Gastroesophageal sphincter (tissue), 4 donors: ENCODE measurements around the gene SMG7. TPM values are rescaled to one million over a fixed set of nuclear protein-coding genes. Genes with fewer than 3 reads are reported as not detected.
A peak's percentile ranks its signal among the peaks of the same experiment; 100 is the strongest.

Experiments used
- ATAC-seq: fragments of 150-250 bp; one replicate; pipeline ENCODE4 v1.9.1; 2016; ENCODE audit warnings: mild to moderate bottlenecking, moderate library complexity
- H3K27ac ChIP-seq, 4 donors: fragments of 200-600 bp; sonication (generic) in 3 of 4; 1 replicate in 3 of 4; 2 replicates in 1 of 4; pipeline ENCODE4 v1.5.1; 2016 to 2019
- H3K27me3 ChIP-seq: fragments of 200-600 bp; sonication (generic); one replicate; pipeline ENCODE4 v1.5.1; 2019
- H3K36me3 ChIP-seq, 2 donors: fragments of 200-600 bp; sonication (generic); one replicate each; pipeline ENCODE4 v1.5.1; 2019; ENCODE audit warnings: control low read depth in 1 of 2
- H3K4me1 ChIP-seq, 3 donors: fragments of 200-600 bp; sonication (generic); 1 replicate in 2 of 3; 2 replicates in 1 of 3; pipeline ENCODE4 v1.5.1; 2016 to 2019; ENCODE audit warnings: control low read depth in 2 of 3
- H3K4me3 ChIP-seq, 2 donors: fragments of 200-600 bp; sonication (generic); one replicate each; pipeline ENCODE4 v1.5.1; 2019; ENCODE audit warnings: mild to moderate bottlenecking in 1 of 2, moderate library complexity in 1 of 2
- H3K9me3 ChIP-seq, 3 donors: fragments of 200-600 bp; sonication (generic); one replicate each; pipeline ENCODE4 v1.5.1; 2017 to 2019; ENCODE audit warnings: control low read depth in 2 of 3
- EP300 ChIP-seq: sonication (generic); formaldehyde crosslinking; IDR thresholded peaks from one replicate; pipeline ENCODE4 v1.6.1; 2017; ENCODE audit warnings: antibody characterized with exemption, mild to moderate bottlenecking
- POLR2A ChIP-seq, 2 donors: fragments of 450-650 bp; IDR thresholded peaks; one replicate each; pipeline ENCODE4 v1.6.1; 2017; ENCODE audit warnings: antibody characterized with exemption in 2 of 2, mild to moderate bottlenecking in 2 of 2, moderate library complexity in 1 of 2
- POLR2AphosphoS5 ChIP-seq: sonication (generic); formaldehyde crosslinking; IDR thresholded peaks from one replicate; pipeline ENCODE4 v1.6.1; 2017; ENCODE audit warnings: antibody characterized with exemption
- WGBS, 2 donors: methylation state at CpG; one replicate each; pipeline ENCODE4 v1.1.5; 2018; ENCODE audit warnings: low coverage in 1 of 2; 5-methylcytosine and 5-hydroxymethylcytosine counted together
- total RNA-seq, 4 donors: library from RNA; depleted of rRNA; stranded (reverse); fragments of >200 nt; gene quantifications; one replicate each; pipeline ENCODE4 v1.1.0, GENCODE V29; 2016
- TF ChIP-seq, protein P1 (sequence below), 4 experiments: fragments of 200-600 bp in 2 of 4; fragments of 450-650 bp in 2 of 4; sonication (generic) in 1 of 4; IDR thresholded peaks; one replicate each; pipeline ENCODE4 v1.5.1; 2017 to 2019; ENCODE audit warnings: antibody characterized with exemption in 4 of 4, mild to moderate bottlenecking in 2 of 4, moderate library complexity in 2 of 4

SMG7 gene
- total RNA-seq, 4 donors from 2014 or later: 31.9 to 55.9 (median 38.2) TPM

DNA sequence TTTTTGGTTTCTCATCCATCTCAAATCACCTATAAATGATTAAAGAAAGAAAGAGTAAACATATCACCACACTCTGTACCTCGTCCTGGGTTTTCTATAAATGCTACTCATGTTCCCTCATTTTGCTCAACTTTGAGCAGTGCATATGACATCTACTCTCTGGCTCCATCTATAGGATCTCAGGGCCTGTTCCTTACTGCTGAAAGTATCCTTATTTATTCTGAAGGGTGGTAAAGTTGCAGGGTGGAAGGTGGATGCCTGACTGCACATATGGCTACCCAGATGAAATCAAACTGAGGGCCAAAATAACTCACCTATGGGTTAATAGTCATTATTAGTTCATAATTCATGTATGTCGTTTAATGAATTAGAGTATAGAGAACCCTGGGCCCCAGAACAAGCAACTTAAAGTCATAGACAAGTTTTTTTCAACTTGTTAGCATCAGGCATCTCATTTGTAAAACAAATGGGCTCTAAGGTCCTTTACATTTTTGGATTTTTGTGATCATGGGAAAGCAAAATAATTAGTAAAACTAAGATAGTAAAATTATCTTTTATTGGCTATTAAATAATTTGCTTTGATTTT lies 71.4 kb downstream of the SMG7 start:
- Histone ChIP-seq H3K9me3 (no peaks in the 10 kb centered on the region), H3K27ac (peak overlapping the region in 1 of 4 donors; percentile 2), H3K27me3 (no peaks in the 10 kb centered on the region), H3K4me3 (no peak overlapping the region), H3K4me1 (peaks cover 0 to 6% (median 0%) of the 10 kb centered on the region in 3 donors), H3K36me3 (peaks cover 3 to 89% of the 10 kb centered on the region in 2 donors)
- peak; percentile 72 for ATAC-seq
- TF ChIP-seq POLR2AphosphoS5 (no peak), EP300 (no peak)
- TF ChIP-seq, protein P1, sequence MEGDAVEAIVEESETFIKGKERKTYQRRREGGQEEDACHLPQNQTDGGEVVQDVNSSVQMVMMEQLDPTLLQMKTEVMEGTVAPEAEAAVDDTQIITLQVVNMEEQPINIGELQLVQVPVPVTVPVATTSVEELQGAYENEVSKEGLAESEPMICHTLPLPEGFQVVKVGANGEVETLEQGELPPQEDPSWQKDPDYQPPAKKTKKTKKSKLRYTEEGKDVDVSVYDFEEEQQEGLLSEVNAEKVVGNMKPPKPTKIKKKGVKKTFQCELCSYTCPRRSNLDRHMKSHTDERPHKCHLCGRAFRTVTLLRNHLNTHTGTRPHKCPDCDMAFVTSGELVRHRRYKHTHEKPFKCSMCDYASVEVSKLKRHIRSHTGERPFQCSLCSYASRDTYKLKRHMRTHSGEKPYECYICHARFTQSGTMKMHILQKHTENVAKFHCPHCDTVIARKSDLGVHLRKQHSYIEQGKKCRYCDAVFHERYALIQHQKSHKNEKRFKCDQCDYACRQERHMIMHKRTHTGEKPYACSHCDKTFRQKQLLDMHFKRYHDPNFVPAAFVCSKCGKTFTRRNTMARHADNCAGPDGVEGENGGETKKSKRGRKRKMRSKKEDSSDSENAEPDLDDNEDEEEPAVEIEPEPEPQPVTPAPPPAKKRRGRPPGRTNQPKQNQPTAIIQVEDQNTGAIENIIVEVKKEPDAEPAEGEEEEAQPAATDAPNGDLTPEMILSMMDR (IDR thresholded peaks at IDR 0.05): peak; percentile 48 to 66 (median 60)
- WGBS, 2 donors: 33 to 39% methylated on average over 2 of the region's 2 CpGs

DNA sequence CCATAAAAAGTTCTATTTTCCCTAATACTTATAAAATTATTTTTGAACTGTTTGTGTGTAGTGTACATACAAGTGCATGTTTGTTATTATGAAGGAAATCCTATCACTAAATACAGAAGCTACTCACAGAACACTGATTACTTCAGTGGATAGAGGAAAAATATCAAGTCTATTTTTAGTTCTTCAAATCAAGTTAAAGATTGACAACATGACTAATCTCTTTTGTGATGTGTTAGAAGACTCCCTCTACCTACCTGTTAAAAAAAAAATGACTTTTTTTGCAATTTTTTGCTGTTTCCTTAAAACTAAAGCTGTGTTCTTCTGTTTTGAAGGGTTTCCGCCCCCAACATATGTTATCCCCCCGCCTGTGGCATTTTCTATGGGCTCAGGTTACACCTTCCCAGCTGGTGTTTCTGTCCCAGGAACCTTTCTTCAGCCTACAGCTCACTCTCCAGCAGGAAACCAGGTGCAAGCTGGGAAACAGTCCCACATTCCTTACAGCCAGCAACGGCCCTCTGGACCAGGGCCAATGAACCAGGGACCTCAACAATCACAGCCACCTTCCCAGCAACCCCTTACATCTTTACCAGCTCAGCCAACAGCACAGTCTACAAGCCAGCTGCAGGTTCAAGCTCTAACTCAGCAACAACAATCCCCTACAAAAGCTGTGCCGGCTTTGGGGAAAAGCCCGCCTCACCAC lies 72.4 kb downstream of the SMG7 start:
- H3K27ac ChIP-seq: no peak overlapping the region
- no peak for ATAC-seq
- H3K36me3 ChIP-seq: peaks cover 3 to 89% of the 10 kb centered on the region in 2 donors
- WGBS, 2 donors: 0 to 79% methylated on average over 1 to 5 of the region's 5 CpGs
- TF ChIP-seq POLR2A (IDR thresholded peaks at IDR 0.05) (no peak), EP300 (no peak)
- H3K27me3 ChIP-seq: no peaks in the 10 kb centered on the region
- H3K4me1 ChIP-seq: peaks cover 0 to 6% (median 0%) of the 10 kb centered on the region in 3 donors
- no peak overlapping the region for H3K4me3 ChIP-seq
- H3K9me3 ChIP-seq: no peaks in the 10 kb centered on the region

DNA sequence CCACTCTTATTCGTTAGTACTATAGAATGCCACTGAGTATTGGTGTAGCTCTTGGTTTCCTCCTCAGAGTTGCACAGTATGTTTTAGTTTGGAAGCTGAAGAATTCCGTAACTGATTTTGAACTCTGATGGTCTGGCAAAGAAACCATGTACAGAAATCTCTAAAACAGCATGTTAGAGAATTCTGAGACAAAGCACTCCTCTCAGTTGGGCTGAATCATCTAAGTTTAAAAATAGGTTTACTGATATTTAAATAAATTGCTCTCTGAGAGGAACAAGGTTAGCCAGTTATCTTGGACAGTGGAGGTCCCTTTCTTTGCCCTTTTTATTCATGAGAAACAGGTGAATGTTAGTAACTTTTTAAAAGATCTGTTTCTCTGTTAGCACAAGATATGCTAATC lies 74.1 kb downstream of the SMG7 start:
- TF ChIP-seq, protein P1 (IDR thresholded peaks at IDR 0.05): no peak
- TF ChIP-seq EP300: no peak
- Histone ChIP-seq H3K4me3 (no peak overlapping the region), H3K4me1 (peaks cover 0 to 6% (median 0%) of the 10 kb centered on the region in 3 donors), H3K9me3 (no peaks in the 10 kb centered on the region), H3K27ac (no peak overlapping the region), H3K27me3 (no peaks in the 10 kb centered on the region), H3K36me3 (peaks cover 3 to 89% of the 10 kb centered on the region in 2 donors)
- WGBS, 2 donors: 41 to 50% methylated on average over 1 to 2 of the region's 2 CpGs
- no peak for ATAC-seq

DNA sequence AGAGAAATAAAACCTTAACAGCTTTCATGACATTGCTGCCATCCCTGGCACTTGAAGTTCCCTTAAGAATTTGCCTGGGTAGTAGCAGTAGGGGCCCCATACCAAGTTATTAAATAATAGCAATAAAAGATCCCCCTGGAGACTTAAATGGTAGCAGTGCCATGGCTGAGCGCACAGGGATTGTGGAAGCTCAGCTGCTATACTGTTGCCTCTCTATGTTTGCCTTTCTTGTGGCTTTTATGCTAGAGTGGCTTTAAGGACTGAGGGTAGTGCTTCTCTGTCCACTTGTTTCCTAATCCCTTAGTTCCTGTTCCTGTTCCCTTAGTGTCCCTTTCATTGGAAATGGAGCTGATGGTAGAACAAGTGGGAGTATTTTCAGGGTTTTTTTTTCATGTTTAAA lies 75.8 kb downstream of the SMG7 start:
- H3K4me3 ChIP-seq: no peak overlapping the region
- ATAC-seq: no peak
- WGBS, 2 donors: 100% methylated on average over 1 of the region's 1 CpG
- no peaks in the 10 kb centered on the region for H3K27me3 ChIP-seq
- H3K4me1 ChIP-seq: peaks cover 0 to 5% (median 0%) of the 10 kb centered on the region in 3 donors
- H3K36me3 ChIP-seq: peaks cover 3 to 92% of the 10 kb centered on the region in 2 donors
- no peak for TF ChIP-seq POLR2AphosphoS5
- TF ChIP-seq EP300: no peak
- TF ChIP-seq, protein P1 (IDR thresholded peaks at IDR 0.05): no peak
- TF ChIP-seq POLR2A (IDR thresholded peaks at IDR 0.05): no peak
- no peaks in the 10 kb centered on the region for H3K9me3 ChIP-seq
- H3K27ac ChIP-seq: no peak overlapping the region

DNA sequence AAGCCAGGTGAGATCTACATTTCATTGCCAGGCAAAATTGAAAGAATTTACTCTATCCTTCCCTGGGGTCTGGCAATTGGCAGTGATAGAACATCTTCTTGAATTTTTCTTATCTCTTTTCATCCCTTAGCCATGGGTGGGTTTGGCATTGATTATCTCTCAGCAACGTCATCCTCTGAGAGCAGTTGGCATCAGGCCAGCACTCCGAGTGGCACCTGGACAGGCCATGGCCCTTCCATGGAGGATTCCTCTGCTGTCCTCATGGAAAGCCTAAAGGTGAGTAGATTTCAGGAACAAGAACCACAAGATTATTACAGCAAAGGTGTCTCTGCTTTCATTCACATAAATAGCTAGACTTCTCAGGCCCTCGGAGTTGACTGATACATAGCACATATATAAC lies 78.6 kb downstream of the SMG7 start:
- no peak for TF ChIP-seq EP300
- TF ChIP-seq POLR2A (IDR thresholded peaks at IDR 0.05): no peak
- TF ChIP-seq POLR2AphosphoS5: no peak
- TF ChIP-seq, protein P1 (IDR thresholded peaks at IDR 0.05): no peak
- Histone ChIP-seq H3K27ac (no peak overlapping the region), H3K36me3 (peaks cover under 1 to 99% of the 10 kb centered on the region in 2 donors), H3K4me3 (no peak overlapping the region), H3K9me3 (no peaks in the 10 kb centered on the region), H3K4me1 (no peaks in the 10 kb centered on the region), H3K27me3 (no peaks in the 10 kb centered on the region)
- WGBS, 2 donors: 51 to 70% methylated on average over 2 of the region's 3 CpGs
- ATAC-seq: no peak
